AG09309 (cell line): ENCODE measurements around the gene TLCD3A.

Source experiments
- DNase-seq: peaks from one replicate; pipeline ENCODE4 v3.0.0-alpha.2; 2010; ENCODE audit warnings: low read depth
- H3K4me3 ChIP-seq: 2 replicates; pipeline ENCODE4 v1.5.1; 2011; ENCODE audit warnings: mild to moderate bottlenecking, low read depth, low read length, moderate library complexity; ENCODE audit not compliant: control insufficient read depth
- CTCF ChIP-seq: IDR thresholded peaks from 2 replicates; pipeline ENCODE4 v1.5.1; 2011; ENCODE audit warnings: mild to moderate bottlenecking, low read depth, low read length, inconsistent platforms; ENCODE audit not compliant: insufficient read depth, control insufficient read depth; ENCODE audit errors: missing control alignments

Gene TLCD3A

GRCh38 chr17:705863-706262, 26.5 kb upstream of the TLCD3A start:
- no peak for TF ChIP-seq CTCF
- no peak overlapping the region for H3K4me3 ChIP-seq
- DNase-seq: no peak

GRCh38 chr17:708132-708531, 24.3 kb upstream of the TLCD3A start:
- TF ChIP-seq CTCF: no peak
- no peak overlapping the region for H3K4me3 ChIP-seq
- no peak for DNase-seq

- no peak for TF ChIP-seq CTCF
- DNase-seq: no peak
- no peak overlapping the region for H3K4me3 ChIP-seq
Measured at GRCh38 chr17:718075-718474, 14.3 kb upstream of the TLCD3A start.

GRCh38 chr17:720706-721539, 11.5 kb upstream of the TLCD3A start:
- no peak overlapping the region for H3K4me3 ChIP-seq

GRCh38 chr17:721540-721937, 10.9 kb upstream of the TLCD3A start:
- no peak for DNase-seq
- no peak for TF ChIP-seq CTCF

More at GRCh38 chr17:720706-721539, 11.5 kb upstream of the TLCD3A start:
- no peak for DNase-seq
- TF ChIP-seq CTCF: no peak

GRCh38 chr17:725084-725483, 7.3 kb upstream of the TLCD3A start:
- no peak for TF ChIP-seq CTCF
- no peak overlapping the region for H3K4me3 ChIP-seq
- DNase-seq: no peak

More at GRCh38 chr17:721540-721937, 10.9 kb upstream of the TLCD3A start:
- H3K4me3 ChIP-seq: no peak overlapping the region
